Gastrocnemius medialis (tissue), 4 donors: ENCODE measurements around the gene SPATA2. TPM values are rescaled to one million over a fixed set of nuclear protein-coding genes. Genes with fewer than 3 reads are reported as not detected.
A peak's percentile ranks its signal among the peaks of the same experiment; 100 is the strongest.

Source experiments
- ATAC-seq, 2 donors: fragments of 150-250 bp; one replicate each; pipeline ENCODE4 v1.9.1; 2016
- DNase-seq, 2 donors: peaks; one replicate each; pipeline ENCODE4 v3.0.0-alpha.2; 2019
- H3K27ac ChIP-seq, 4 donors: fragments of 200-600 bp; sonication (generic); 1 replicate in 1 of 4; 2 replicates in 3 of 4; pipeline ENCODE4 v1.5.1; 2016 to 2018; ENCODE audit warnings: mild to moderate bottlenecking in 2 of 4, moderate library complexity in 1 of 4
- H3K27me3 ChIP-seq, 3 donors: fragments of 200-600 bp; sonication (generic) in 2 of 3; 1 replicate in 1 of 3; 2 replicates in 2 of 3; pipeline versions ENCODE4 v1.5.1 to v1.6.0; 2016 to 2019; ENCODE audit warnings: mild to moderate bottlenecking in 1 of 3, moderate library complexity in 1 of 3
- H3K36me3 ChIP-seq, 2 donors: fragments of 200-600 bp; sonication (generic) in 1 of 2; one replicate each; pipeline ENCODE4 v1.5.1; 2017 to 2018
- H3K4me1 ChIP-seq, 2 donors: fragments of 200-600 bp; sonication (generic) in 1 of 2; one replicate each; pipeline ENCODE4 v1.5.1; 2016 to 2017; ENCODE audit warnings: mild to moderate bottlenecking in 2 of 2
- H3K4me3 ChIP-seq, 4 donors: fragments of 200-600 bp; sonication (generic) in 3 of 4; 1 replicate in 1 of 4; 2 replicates in 3 of 4; pipeline ENCODE4 v1.5.1; 2016 to 2019; ENCODE audit warnings: mild to moderate bottlenecking in 2 of 4
- H3K9me3 ChIP-seq, 3 donors: fragments of 200-600 bp; sonication (generic) in 2 of 3; 1 replicate in 1 of 3; 2 replicates in 2 of 3; pipeline ENCODE4 v1.5.1; 2016 to 2019
- POLR2A ChIP-seq, 2 donors: fragments of 450-650 bp; IDR thresholded peaks; one replicate each; pipeline ENCODE4 v1.6.1; 2017; ENCODE audit warnings: antibody characterized with exemption in 2 of 2, mild to moderate bottlenecking in 2 of 2, moderate library complexity in 2 of 2
- in situ Hi-C, 4 donors: fragments of 200-750 bp; cut with MboI; loops; one replicate each; pipeline versions ENCODE4 v1.15.0 to v1.8.0; 2017; ENCODE audit warnings: low sequenced_read_pairs in 4 of 4
- intact Hi-C: fragments of 100-400 bp; cut with DNase I; formaldehyde crosslinking; loops from one replicate; pipeline ENCODE4 v1.15.1; 2023; ENCODE audit warnings: low total_unique reads
- total RNA-seq, 4 donors: library from RNA; depleted of rRNA; stranded (reverse); fragments of >200 nt; gene quantifications; one replicate each; pipeline versions ENCODE4 v1.1.0 to v1.2.3, GENCODE V29; 2016
- TF ChIP-seq, protein P1 (sequence below), 5 experiments: fragments of 450-650 bp in 3 of 5; fragments of 200-600 bp in 2 of 5; sonication (generic) in 2 of 5; IDR thresholded peaks in 4 of 5; conservative IDR thresholded peaks in 1 of 5; 1 replicate in 4 of 5; 2 replicates in 1 of 5; pipeline ENCODE4 v1.5.1; 2016 to 2019; ENCODE audit warnings: antibody characterized with exemption in 5 of 5, mild to moderate bottlenecking in 3 of 5, moderate library complexity in 3 of 5

The SPATA2 gene
- total RNA-seq, 4 donors from 2014 or later = 7.7 to 10.7 (median 9.7) TPM

DNA sequence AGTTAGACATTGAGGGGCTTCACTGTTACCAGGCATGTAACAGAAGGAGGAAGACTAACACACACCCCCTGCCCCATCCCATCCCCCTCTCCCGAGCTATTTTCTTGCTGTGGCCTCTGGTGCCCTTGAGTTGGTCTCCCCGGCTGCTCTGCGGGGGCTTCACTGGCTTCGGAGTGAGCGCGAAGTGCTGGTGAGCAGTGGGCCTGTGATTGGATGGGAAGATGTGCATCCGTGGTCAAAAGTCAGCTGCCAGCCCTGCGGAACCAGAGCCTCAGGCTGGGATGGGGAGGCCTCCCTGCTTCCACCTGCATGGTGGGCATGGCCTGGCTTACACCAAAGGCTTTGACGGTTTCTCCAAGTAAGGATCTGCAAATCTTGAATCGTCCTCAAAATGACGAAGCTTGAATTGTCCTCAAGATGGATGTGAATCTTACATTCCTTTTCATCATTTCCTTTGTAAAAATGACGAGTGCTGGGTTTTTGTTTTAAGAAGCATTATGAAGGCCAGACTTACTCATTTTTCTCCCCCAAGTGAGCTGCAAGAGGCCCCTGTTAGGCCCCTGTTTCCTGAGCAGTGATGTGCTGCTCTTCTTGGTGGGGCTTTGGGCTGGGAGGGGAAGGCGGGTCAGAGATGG lies 23.7 kb downstream of the SPATA2 start:
- DNase-seq (no peak), ATAC-seq (no peak)
- Histone ChIP-seq H3K4me1 (peaks cover 25 to 37% of the 10 kb centered on the region in 2 donors), H3K36me3 (peaks cover 0 to 10% of the 10 kb centered on the region in 2 donors), H3K27me3 (no peaks in the 10 kb centered on the region), H3K27ac (no peak overlapping the region), H3K4me3 (no peak overlapping the region), H3K9me3 (no peaks in the 10 kb centered on the region)
- no peak for TF ChIP-seq POLR2A (IDR thresholded peaks at IDR 0.05)
- TF ChIP-seq, protein P1, sequence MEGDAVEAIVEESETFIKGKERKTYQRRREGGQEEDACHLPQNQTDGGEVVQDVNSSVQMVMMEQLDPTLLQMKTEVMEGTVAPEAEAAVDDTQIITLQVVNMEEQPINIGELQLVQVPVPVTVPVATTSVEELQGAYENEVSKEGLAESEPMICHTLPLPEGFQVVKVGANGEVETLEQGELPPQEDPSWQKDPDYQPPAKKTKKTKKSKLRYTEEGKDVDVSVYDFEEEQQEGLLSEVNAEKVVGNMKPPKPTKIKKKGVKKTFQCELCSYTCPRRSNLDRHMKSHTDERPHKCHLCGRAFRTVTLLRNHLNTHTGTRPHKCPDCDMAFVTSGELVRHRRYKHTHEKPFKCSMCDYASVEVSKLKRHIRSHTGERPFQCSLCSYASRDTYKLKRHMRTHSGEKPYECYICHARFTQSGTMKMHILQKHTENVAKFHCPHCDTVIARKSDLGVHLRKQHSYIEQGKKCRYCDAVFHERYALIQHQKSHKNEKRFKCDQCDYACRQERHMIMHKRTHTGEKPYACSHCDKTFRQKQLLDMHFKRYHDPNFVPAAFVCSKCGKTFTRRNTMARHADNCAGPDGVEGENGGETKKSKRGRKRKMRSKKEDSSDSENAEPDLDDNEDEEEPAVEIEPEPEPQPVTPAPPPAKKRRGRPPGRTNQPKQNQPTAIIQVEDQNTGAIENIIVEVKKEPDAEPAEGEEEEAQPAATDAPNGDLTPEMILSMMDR (IDR thresholded peaks at IDR 0.05 in 4 of 5, conservative IDR thresholded peaks at IDR 0.05 in 1 of 5) = no peak
- intact Hi-C loops (loop anchor here (10.0 kb wide), 1 partner anchor 347 kb away; no protein-coding TSS in a partner anchor), in situ Hi-C loops (no loop called here)

DNA sequence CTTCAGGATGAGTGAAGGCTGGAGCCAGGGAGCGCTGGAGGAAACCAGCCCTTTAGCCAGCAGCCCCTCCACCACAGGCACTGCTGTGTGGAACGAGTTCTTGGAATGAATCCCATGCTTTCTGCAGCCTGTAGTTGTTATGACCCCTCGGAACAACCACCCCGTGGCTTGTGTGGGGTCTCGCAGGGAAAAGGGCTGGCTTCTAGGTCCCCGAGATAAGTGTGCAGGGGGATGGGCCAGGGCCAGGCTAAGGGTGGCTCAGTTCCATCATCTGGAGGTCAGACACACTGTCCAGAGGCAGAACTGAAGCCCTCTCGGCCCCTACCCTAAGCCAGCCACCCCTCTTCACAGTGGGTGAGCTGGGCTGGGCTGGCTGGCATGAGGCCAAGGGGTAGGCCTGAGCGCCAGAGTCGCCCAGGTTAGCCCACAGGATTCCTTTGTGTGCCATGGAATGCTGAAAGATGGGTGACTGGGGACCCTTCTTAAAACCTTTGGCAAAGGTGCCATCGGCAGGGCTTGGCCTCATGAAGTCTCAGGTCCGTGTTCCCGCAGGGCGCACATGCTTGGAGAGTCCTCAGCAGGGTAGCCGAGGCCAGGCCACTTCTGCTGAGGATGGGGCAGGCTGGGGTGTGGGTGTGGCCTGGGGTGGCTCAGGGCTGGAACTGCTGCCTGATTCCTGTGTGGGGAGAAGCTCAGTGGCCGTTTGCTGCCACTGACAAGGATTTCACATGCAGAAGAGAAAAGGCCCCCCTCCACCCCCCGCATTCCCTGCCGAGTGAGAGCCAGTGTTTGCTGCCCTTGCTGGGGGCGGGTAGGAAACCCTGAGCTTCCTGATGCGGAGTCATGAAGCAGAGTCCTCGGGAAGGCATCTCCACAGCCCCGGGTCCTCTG lies 24.6 kb downstream of the SPATA2 start:
- Histone ChIP-seq H3K9me3 (no peaks in the 10 kb centered on the region), H3K4me3 (no peak overlapping the region), H3K36me3 (peaks cover 0 to 13% of the 10 kb centered on the region in 2 donors), H3K27ac (no peak overlapping the region), H3K4me1 (peaks cover 25 to 34% of the 10 kb centered on the region in 2 donors), H3K27me3 (no peaks in the 10 kb centered on the region)
- DNase-seq (peak in 1 of 2 donors; percentile 13), ATAC-seq (no peak)
- in situ Hi-C loops (no loop called here), intact Hi-C loops (loop anchor here (10.0 kb wide), 1 partner anchor 346 kb away; no protein-coding TSS in a partner anchor)
- TF ChIP-seq POLR2A (IDR thresholded peaks at IDR 0.05) = no peak
- TF ChIP-seq, protein P1 (IDR thresholded peaks at IDR 0.05 in 4 of 5, conservative IDR thresholded peaks at IDR 0.05 in 1 of 5) = no peak

DNA sequence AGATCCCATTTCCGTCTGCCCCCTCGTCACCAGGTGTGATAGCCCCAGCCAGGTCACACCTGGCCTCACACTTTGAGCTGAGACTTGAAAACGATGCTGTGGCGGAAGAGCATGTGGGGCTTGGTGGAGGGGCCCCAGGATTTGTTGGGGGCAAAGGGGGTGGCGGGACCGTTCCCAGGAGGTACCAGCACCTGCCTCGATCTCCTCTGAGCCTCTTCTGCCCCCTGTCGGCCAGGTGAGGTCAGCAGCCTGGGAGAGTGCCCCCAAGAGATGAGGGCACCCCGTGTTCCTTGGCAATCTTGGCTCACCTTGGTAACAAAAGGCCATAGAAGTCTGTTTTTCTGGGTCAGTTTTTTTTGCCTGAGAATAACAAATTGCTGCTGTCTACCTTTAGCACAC lies 25.4 kb downstream of the SPATA2 start:
- Histone ChIP-seq H3K9me3 (no peaks in the 10 kb centered on the region), H3K27me3 (no peaks in the 10 kb centered on the region), H3K4me1 (peaks cover 25 to 30% of the 10 kb centered on the region in 2 donors), H3K4me3 (no peak overlapping the region), H3K36me3 (peaks cover 0 to 21% of the 10 kb centered on the region in 2 donors), H3K27ac (no peak overlapping the region)
- no peak for ATAC-seq
- TF ChIP-seq, protein P1 (IDR thresholded peaks at IDR 0.05 in 4 of 5, conservative IDR thresholded peaks at IDR 0.05 in 1 of 5) = peak in 1 of 5 experiments; percentile 31
- TF ChIP-seq POLR2A (IDR thresholded peaks at IDR 0.05) = no peak
- intact Hi-C loops (loop anchor here (10.0 kb wide), 1 partner anchor 345 kb away; no protein-coding TSS in a partner anchor), in situ Hi-C loops (no loop called here)
- peak in 1 of 2 donors; percentile 1 for DNase-seq

DNA sequence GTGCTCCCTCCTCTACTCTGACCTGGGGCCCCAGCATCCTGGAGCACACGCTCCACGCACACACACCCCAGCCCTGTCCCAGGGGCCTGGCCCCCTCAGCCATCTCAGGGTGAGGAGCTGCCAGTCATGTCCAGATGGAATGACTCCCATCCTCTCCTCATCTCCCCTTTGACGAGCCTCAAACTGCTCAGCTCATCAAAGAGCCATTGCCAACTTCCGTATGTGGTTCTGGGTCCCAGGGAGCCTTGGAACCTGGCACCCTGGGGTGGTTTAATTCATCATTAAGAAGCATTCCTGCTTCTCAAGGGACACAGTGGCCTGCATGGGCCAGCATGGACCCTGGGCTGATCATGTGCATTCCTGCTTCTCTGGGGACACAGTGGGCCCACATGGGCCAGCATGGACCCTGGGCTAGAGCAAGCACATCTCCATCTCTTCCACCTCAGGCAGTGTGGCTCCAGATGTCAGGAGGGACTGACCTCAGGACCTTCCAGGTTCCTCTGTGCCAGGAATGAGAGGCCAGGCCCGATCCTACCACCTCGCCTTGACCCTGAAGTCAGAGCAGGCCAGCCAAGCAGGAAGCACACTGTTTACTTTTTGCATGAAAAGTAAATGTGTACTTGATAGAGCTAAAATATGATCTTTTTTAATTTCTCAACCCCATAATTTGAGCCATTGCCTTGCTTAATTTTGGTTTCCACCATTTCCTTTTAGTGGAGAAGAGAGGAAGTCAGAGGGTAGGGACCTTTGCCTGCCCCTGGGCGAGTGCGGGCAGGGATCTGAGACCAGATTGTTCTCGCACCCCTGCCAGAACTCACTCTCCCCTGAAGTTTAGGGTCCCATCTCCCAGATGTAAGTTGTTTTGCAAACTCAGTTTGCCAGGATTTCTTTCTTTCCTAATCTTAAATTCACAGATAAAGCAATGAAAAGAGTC lies 26.1 kb downstream of the SPATA2 start:
- ATAC-seq (no peak), DNase-seq (peak in 1 of 2 donors; percentile 9)
- H3K4me3 ChIP-seq = no peak overlapping the region
- intact Hi-C loops (no loop called here), in situ Hi-C loops (no loop called here)
- H3K36me3 ChIP-seq = peaks cover 0 to 28% of the 10 kb centered on the region in 2 donors
- H3K27me3 ChIP-seq = no peaks in the 10 kb centered on the region
- H3K27ac ChIP-seq = peak overlapping the region in 2 of 4 donors; percentile 35 to 66
- H3K9me3 ChIP-seq = no peaks in the 10 kb centered on the region
- TF ChIP-seq, protein P1 (IDR thresholded peaks at IDR 0.05 in 4 of 5, conservative IDR thresholded peaks at IDR 0.05 in 1 of 5) = no peak
- no peak for TF ChIP-seq POLR2A (IDR thresholded peaks at IDR 0.05)
- peaks cover 25 to 30% of the 10 kb centered on the region in 2 donors for H3K4me1 ChIP-seq
